CD4-positive, alpha-beta T cell treated with Interleukin-17A for 1 hour (primary cell): Measurements from ENCODE around the gene KRT73.

Source experiments
- DNase-seq: peaks from one replicate; pipeline ENCODE4 v3.0.0-alpha.2; 2020

The KRT73 gene

GRCh38 chr12:52645120-52645761 lies 26.9 kb upstream of the KRT73 start:
- DNase-seq: peak; percentile 67

DNA sequence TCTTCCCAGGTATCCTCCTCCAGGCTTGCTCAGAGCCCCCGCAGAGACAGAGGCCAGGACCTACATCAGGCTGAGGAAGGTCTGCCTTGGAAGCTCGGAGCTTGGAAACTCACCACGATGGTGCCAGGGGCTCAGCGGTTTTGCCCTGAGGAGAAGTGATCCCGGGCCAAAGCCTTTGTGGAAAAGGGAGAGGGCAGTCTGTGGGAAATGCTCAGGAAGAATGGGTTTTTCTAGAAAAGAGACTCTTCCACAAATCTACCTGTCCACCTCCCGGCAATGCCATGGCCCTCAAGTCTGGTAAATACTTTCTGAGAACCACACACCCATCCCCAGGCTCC lies 25.7 kb upstream of the KRT73 start:
- DNase-seq: no peak

- DNase-seq: no peak
These were observed 25.1 kb upstream of the KRT73 start for GRCh38 chr12:52643233-52644077.

GRCh38 chr12:52641468-52641867 lies 23.1 kb upstream of the KRT73 start:
- no peak for DNase-seq

DNA sequence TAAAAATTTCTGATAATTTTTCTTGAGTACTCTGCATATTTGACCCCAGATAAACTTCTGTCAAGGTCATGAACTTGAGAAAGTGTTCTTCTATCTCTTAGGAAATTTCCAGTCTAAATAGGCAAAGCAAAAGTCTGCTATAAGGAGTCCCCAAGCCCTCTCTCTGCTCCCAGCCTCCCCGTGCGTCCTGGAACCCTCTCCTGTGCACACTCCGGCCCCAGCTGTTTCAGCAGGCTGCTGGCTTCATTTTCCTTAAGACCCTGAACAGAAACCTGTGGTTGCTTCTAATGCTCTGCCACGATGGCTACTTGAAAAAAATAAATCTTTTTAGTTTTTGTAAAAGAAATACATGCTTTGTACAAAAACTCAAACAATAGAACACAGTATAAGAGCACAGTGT lies 18.9 kb upstream of the KRT73 start:
- DNase-seq: no peak

DNA sequence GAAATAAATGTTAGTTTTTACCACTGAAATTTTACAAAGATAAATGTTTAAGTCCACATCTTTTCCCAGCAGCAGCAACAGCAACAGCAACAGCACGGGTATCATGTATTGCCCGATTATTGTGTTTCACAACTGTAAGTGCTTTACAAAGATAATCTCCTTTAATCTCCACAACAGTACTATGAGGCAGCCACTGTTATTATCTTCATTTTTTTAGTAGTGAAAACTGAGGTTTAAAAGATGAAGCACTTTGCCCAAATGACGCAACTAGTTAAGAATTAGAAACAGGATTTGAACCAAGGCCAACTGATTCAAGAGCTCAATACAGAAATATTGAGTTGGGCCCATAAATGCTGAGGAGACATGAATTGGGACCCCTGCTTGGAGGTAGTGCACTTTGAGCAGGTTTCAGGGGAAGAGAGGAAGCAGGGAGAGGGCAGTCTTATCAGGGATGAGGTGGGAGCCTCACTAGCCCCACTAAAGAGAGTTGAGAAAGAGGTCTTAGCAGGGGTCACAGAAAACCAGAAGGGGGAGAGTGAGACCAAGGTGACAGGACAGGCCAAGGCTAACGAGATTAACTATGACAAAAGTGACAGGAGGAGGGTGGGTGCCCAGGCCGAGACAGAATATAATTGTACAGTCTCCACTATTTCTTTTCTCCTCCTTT lies 18.4 kb upstream of the KRT73 start:
- DNase-seq: no peak

DNA sequence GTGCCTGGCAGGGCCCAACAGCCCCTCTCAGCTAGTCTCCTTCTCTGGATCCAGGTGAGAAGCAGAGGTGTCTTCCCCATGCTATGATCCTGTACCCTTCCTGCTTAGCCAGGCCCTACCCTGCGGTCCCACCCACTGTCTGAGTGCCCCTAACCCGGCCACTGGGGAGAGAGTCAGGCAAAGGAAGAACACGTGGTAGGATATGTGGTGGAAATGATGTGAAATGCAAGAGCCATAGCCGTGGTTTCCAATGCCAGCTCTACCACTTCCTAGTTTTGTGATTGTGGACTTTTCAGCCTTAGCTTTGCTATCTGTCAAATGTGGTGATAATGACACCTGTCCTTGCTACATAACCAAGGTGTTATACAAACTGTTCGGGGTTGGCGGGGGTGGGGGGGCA lies 17.8 kb upstream of the KRT73 start:
- DNase-seq: no peak

DNA sequence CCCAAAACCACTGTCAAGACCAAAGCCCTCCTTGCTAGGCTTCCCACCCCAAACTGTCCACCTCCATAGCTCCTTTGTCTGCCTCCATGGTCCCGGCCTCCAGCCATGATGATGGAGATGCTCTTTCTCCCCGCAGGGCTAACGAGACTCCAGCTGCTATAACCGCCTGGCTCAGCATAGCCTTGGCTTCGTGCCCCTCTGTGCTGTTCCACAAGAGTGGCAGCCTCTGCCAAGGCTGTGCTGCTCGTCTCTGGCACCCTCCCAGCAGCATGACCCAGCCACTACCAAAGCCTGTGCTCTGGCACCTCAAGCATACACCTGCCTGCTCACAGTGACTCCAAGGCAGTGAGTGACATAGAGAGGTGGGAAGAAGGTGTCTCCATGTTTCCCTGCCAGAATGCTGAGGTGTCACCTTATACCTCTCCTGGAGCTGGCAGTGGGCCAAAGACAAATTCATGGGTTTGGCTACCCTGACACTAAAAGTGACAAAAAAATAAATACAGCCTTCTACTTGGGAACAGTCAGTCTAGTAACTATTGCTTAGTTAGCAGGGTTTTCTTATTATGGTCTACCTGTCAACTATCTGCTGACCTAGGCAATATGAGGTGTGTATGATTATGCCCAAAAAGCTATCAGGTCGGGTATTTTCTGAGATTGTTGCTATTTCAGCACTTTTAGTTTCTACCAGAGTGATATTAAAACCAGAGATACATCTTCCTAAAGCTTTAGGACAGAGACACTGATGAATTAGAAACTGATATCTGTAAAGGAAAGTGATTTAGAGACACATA lies 16.1 kb upstream of the KRT73 start:
- no peak for DNase-seq

DNA sequence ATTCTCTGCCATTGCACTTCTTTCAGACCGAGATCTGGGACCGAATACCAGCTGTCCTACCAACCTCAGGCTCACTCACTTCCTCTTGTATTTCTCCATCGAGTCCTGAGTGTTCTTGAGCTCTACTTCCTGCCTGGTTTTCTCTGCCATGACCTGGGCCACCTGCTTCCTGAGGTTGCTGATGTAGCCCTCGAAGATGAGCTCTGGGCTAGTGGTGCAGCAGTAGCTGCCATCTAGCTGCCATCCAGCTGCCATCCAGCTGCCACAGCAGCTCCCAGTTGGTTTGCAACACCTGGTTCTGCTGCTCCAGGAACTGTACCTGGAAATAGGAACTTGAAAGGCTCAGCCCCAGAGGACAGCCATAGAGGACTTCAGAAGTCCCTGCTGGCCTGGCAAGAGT lies 15.0 kb upstream of the KRT73 start:
- peak; percentile 16 for DNase-seq

GRCh38 chr12:52632656-52633055 lies 14.3 kb upstream of the KRT73 start:
- no peak for DNase-seq

DNA sequence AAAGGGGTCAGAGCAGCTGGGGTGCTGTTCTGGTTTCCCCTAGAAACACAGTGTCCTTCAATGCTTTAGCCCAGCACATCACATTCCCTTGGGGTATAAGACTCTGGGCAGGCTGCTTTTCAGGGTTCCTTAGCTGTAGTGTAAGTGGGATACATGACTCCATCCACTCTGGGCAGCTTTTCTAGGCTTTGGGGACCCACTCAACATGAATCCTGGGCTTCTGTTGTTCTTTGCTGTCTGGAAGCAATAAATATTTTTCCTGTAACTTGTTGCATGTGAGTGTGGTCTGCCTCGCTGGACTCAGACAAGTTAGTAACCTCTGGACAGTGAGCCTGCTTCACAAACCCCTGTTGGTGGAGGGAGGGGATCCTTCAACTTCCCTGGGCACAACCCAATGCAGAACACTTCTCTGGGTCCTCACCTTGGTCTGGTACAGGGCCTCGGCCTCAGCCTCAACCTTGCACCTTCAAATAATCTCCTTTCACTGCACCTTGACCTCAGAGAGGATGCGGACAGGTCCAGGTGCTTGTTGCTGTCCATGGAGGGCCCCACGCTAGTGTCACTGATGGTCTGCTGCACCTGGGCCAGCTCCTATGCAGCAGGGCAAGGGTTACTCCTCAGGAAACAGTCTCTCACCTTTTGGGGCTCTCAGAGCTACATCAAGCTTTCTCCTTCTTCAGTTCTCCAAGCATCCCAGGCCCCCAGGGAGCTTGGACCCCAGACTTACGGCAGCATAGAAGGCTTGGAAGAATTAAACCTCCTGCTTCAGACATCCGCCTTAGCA lies 13.5 kb upstream of the KRT73 start:
- DNase-seq: no peak

DNA sequence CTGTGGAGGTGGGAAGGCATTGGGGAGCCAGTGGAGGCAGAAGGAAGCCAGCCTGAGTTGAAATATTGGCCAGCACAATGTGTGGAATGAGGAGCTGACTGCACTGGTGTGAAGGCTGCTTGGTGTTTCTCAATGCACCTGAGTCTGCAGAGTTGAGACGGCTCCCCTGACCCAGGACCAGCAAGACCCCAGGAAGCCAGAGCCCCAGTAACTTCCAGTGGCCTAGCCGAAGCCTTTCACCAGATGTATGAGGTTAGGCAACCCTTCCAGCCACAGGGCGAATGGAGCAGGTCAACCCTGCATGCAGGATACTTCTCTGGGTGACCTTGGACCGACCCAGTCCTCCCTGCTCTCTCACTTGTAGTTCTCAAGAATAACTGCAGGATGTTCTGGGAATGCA lies 12.9 kb upstream of the KRT73 start:
- no peak for DNase-seq

- DNase-seq: no peak
These were observed 12.3 kb upstream of the KRT73 start for GRCh38 chr12:52630599-52631200.

GRCh38 chr12:52630008-52630500 lies 11.7 kb upstream of the KRT73 start:
- no peak for DNase-seq

DNA sequence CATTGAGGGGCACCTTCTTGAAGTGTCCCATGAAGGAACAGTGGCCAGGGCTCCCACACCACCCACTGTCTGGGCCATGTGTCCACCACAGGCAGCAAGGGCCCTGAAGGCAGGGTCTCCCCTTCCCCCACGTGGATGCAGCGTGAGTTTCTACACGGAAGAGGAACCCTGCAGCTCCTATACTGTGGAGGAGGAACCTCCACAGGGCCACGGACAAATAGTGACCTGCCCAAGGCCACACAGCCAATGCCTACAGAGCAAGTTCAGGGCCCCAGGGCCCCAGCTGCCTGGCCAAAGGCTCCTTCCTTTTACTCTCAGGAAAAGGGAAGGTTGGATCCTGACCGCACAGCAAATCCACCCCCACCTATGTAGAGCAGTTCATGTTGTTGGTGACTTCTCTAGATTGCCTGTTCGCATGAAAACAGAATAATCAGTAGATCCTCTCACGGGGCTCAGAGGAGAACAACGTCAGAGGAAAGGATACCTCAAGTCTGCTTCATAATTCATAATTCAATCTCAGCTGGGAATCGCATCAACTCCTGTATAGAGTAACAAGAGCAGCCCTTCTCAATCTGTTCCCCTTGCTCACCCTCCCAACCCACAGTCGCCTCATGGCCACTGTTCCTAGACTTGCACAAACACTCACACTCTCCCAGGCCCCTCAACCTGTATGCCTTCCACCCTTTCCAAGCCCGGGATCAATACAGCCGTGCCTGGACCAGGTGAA lies 11.1 kb upstream of the KRT73 start:
- DNase-seq: no peak

DNA sequence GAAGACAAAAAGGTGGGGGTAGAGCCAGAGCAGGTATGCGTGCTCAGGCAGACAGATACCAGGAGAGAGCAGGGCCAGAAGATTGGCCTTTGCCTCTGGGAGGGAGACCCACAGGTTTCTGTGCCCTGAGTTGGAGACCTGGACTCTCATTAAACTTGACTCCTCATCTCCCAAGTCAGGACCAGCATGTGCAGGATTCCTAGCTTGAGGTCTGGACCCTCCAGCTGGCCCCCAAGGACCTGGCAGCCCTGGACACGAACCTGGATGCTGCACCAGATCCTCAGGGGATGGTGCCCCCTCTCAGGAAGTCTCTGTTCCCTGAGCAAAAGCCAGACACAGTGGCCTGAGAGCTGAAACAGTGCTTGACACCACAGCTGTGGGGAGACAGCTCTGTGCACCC lies 10.5 kb upstream of the KRT73 start:
- DNase-seq: no peak

GRCh38 chr12:52628111-52628507 lies 9.8 kb upstream of the KRT73 start:
- DNase-seq: no peak

DNA sequence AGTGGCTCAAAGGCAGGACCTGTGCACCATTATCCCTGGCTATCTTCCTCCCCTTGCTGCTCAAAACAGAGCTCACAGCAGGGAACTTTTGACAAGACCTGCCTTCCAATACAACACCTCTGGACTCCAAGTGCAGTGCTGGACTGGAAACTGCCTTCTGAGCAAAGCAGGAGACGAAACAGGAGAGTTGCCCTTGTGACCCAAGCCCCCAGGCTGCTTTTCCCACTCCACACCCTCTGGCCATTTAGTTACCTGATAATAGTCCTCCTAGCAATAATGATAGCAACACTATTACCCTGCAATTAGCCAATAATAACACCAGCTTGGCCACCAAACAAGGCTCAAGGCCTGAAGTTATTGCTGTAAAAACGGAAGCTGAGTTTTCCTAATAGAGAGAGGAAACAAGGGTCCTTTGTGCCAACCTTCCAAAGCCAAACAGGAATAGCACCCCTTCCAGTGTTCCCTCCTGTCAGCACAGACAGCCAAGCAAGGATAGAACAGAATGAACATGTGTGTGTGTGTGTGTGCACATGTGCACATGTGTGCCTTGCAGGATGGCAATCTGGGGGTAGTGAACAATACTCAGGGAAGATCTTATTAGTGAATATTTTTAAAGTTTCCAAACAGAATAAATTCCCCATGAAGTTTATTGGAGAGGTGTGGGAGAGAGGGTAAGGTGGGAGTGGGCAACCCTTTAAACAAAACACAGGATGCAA lies 9.2 kb upstream of the KRT73 start:
- no peak for DNase-seq

- no peak for DNase-seq
These were observed 4.0 kb upstream of the KRT73 start for GRCh38 chr12:52622349-52622748.

- DNase-seq: no peak
These were observed 507 bp upstream of the KRT73 start for GRCh38 chr12:52618866-52619265.

DNA sequence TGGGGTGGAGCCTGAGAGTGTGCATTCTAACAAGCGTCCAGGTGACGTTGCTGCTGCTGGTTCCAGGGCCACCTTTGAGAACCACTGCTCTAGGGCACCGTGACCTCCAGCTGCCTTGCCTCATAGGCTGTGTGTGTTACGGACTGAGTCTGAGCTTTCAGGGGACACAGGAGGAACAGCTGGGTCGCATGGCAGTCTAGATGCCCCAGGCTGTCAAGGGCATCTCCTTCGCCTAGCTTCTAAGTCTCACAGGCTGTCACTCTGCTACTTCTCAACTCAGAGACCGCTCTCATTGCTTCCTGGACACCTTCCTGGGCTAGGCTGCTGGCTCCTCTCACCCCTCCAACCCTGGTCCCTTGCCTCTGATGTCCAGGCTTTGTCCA lies 965 bp downstream of the KRT73 start:
- no peak for DNase-seq
